ENCODE data around the gene SLC50A1.

DNA sequence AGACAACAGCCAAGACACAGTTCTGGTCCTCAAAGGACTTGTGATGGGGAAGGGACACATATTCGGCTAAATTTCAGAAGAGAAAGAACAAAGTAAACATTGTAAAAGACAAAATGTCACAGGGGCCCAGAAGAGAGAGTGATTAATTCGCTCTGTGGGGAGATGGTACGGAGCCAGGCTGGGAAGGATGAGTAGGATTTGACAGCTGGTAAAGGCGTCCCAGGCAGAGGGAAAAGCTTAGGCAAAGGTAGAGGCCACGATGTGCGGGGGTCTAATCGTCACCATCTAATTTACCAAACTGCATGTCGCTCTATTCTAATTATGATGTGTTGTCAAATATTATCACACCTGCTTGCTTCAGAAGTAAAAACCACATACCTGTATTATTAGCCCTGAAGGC is 25.3 kb upstream of the SLC50A1 start:
- TF ChIP-seq RAD21 (IDR thresholded peaks at IDR 0.05 in 1 of 2, conservative IDR thresholded peaks at IDR 0.05 in 1 of 2; ENCODE audit: low read depth in 2 of 2, low read length in 2 of 2) (no peak), POLR2A (IDR thresholded peaks at IDR 0.05; ENCODE audit: control extremely low read depth in 1 of 2, low read depth in 2 of 2, low read length in 2 of 2) (no peak), CTCF (IDR thresholded peaks at IDR 0.05; ENCODE audit: control extremely low read depth in 1 of 3, insufficient read depth in 1 of 3, low read depth in 1 of 3, low read length in 3 of 3) (no peak)
- TF ChIP-seq, protein P1, sequence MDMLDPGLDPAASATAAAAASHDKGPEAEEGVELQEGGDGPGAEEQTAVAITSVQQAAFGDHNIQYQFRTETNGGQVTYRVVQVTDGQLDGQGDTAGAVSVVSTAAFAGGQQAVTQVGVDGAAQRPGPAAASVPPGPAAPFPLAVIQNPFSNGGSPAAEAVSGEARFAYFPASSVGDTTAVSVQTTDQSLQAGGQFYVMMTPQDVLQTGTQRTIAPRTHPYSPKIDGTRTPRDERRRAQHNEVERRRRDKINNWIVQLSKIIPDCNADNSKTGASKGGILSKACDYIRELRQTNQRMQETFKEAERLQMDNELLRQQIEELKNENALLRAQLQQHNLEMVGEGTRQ (IDR thresholded peaks at IDR 0.05; ENCODE audit: low read length): no peak
